Measurements from ENCODE around the gene PRDM7.

DNA sequence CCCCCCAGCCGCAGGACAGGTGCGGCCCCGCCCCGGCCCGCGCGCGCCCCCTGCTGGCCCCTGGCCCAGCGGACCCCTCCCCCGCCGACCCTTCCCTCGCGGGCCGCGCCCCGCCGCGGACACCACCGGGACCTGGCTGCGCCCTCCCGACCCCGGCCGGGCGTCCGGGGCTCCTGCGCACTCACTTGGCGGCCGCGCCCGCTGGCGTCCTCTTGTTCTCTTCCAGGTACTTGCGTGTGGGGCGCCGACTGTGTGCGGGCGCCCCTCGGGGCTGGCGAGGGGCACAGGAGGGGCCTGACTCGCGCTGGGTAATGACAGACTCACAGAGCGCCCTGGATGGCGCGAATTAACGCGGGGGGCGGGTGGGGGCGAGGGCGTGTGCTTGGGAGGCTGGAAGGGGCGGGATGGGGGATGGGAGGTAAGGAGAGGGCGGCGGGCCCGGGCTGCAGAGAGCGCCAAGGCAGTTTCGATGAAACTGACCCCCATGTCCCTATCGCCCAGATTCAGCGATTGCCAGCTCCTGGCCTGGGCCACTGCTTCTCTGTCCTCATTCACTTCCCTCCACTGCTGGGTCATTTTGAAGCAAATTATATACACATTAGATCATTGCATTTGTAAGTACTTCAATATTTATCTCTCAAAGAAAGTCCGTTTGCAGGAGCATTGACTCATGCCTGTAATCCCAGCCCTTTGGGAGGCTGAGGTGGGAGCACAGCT is 57.4 kb downstream of the PRDM7 start:
- TF ChIP-seq, protein P1, sequence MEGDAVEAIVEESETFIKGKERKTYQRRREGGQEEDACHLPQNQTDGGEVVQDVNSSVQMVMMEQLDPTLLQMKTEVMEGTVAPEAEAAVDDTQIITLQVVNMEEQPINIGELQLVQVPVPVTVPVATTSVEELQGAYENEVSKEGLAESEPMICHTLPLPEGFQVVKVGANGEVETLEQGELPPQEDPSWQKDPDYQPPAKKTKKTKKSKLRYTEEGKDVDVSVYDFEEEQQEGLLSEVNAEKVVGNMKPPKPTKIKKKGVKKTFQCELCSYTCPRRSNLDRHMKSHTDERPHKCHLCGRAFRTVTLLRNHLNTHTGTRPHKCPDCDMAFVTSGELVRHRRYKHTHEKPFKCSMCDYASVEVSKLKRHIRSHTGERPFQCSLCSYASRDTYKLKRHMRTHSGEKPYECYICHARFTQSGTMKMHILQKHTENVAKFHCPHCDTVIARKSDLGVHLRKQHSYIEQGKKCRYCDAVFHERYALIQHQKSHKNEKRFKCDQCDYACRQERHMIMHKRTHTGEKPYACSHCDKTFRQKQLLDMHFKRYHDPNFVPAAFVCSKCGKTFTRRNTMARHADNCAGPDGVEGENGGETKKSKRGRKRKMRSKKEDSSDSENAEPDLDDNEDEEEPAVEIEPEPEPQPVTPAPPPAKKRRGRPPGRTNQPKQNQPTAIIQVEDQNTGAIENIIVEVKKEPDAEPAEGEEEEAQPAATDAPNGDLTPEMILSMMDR (conservative IDR thresholded peaks at IDR 0.05; ENCODE audit: low read depth, low read length), result no peak; the same call in 1 of the 2 replicates
- TF ChIP-seq EZH2 (IDR thresholded peaks at IDR 0.05; ENCODE audit: borderline replicate concordance, low read depth, low read length, poor library complexity, severe bottlenecking), result no peak

Measured in A673 (cell line).